AG09319 (cell line): ENCODE data around the gene SCG3.
A peak's percentile ranks its signal among the peaks of the same experiment; 100 is the strongest.

Source experiments
- DNase-seq: peaks from one replicate; pipeline ENCODE4 v3.0.0-alpha.2; 2010; ENCODE audit warnings: low read depth; ENCODE audit errors: extremely low read depth
- CTCF ChIP-seq: IDR thresholded peaks from 2 replicates; pipeline ENCODE4 v1.5.1; 2011; ENCODE audit warnings: low read depth, mild to moderate bottlenecking, inconsistent platforms, low read length, moderate library complexity

Gene SCG3

GRCh38 chr15:51751697-51752683 is 70.7 kb downstream of the SCG3 start:
- TF ChIP-seq CTCF: no peak
- DNase-seq: no peak

- TF ChIP-seq CTCF: no peak
- no peak for DNase-seq
These were observed 71.6 kb downstream of the SCG3 start for GRCh38 chr15:51752888-51753287.

GRCh38 chr15:51754267-51754666 is 73.0 kb downstream of the SCG3 start:
- TF ChIP-seq CTCF: no peak
- no peak for DNase-seq

- no peak for DNase-seq
- no peak for TF ChIP-seq CTCF
These were observed 74.5 kb downstream of the SCG3 start for GRCh38 chr15:51755790-51756189.

GRCh38 chr15:51756482-51756881 is 75.2 kb downstream of the SCG3 start:
- TF ChIP-seq CTCF: no peak
- no peak for DNase-seq

GRCh38 chr15:51757450-51757849 is 76.1 kb downstream of the SCG3 start:
- no peak for TF ChIP-seq CTCF
- no peak for DNase-seq

GRCh38 chr15:51758645-51759044 is 77.3 kb downstream of the SCG3 start:
- DNase-seq: peak; percentile 36
- no peak for TF ChIP-seq CTCF
